WTC11 (cell line): ENCODE data around the gene SENP5.

Experiments used
- CREB1 ChIP-seq: sonication (generic); formaldehyde crosslinking; IDR thresholded peaks from 2 replicates; pipeline ENCODE4 v1.8.0; 2023; ENCODE audit warnings: mild to moderate bottlenecking, missing genetic modification reagents
- FOXP1 ChIP-seq: sonication (generic); formaldehyde crosslinking; IDR thresholded peaks from 2 replicates; pipeline ENCODE4 v1.8.0; 2022; ENCODE audit warnings: missing genetic modification reagents, mild to moderate bottlenecking, moderate library complexity, borderline replicate concordance
- GABPB1 ChIP-seq: sonication (generic); formaldehyde crosslinking; IDR thresholded peaks from 2 replicates; pipeline ENCODE4 v1.8.1; 2023; ENCODE audit warnings: mild to moderate bottlenecking, missing genetic modification reagents
- TCF7 ChIP-seq: sonication (generic); formaldehyde crosslinking; IDR thresholded peaks from 2 replicates; pipeline ENCODE4 v1.8.0; 2022; ENCODE audit warnings: mild to moderate bottlenecking, low read depth, missing genetic modification reagents, moderate library complexity
- TEAD4 ChIP-seq: sonication (generic); formaldehyde crosslinking; IDR thresholded peaks from 2 replicates; pipeline ENCODE4 v1.8.0; 2022; ENCODE audit warnings: mild to moderate bottlenecking, missing genetic modification reagents
- TF ChIP-seq, protein P1 (sequence below): fragments of 200-600 bp; IDR thresholded peaks from 2 replicates; pipeline ENCODE4 v1.8.0; 2022; ENCODE audit warnings: antibody characterized with exemption
- TF ChIP-seq, protein P2 (sequence below): sonication (generic); formaldehyde crosslinking; IDR thresholded peaks from 2 replicates; pipeline ENCODE4 v1.8.1; 2023; ENCODE audit warnings: mild to moderate bottlenecking, missing genetic modification reagents
- TF ChIP-seq, protein P3 (sequence below): sonication (generic); formaldehyde crosslinking; conservative IDR thresholded peaks from 2 replicates; pipeline ENCODE4 v1.8.1; 2022; ENCODE audit warnings: mild to moderate bottlenecking, missing genetic modification reagents
- TF ChIP-seq, protein P4 (sequence below): sonication (generic); formaldehyde crosslinking; IDR thresholded peaks from 2 replicates; pipeline ENCODE4 v1.8.0; 2022; ENCODE audit warnings: mild to moderate bottlenecking, missing genetic modification reagents
- TF ChIP-seq, protein P5 (sequence below): sonication (generic); formaldehyde crosslinking; IDR thresholded peaks from 2 replicates; pipeline ENCODE4 v1.8.1; 2023; ENCODE audit warnings: mild to moderate bottlenecking, missing genetic modification reagents, moderate library complexity
- TF ChIP-seq, protein P6 (sequence below): sonication (generic); formaldehyde crosslinking; IDR thresholded peaks from 2 replicates; pipeline ENCODE4 v1.8.1; 2022; ENCODE audit warnings: low read depth, mild to moderate bottlenecking, moderate library complexity, missing genetic modification reagents, borderline replicate concordance
- TF ChIP-seq, protein P7 (sequence below): sonication (generic); formaldehyde crosslinking; IDR thresholded peaks from 2 replicates; pipeline ENCODE4 v1.8.1; 2022; ENCODE audit warnings: mild to moderate bottlenecking, moderate library complexity, missing genetic modification reagents
- TF ChIP-seq, protein P8 (sequence below): sonication (generic); formaldehyde crosslinking; IDR thresholded peaks from 2 replicates; pipeline ENCODE4 v1.8.0; 2022; ENCODE audit warnings: mild to moderate bottlenecking, missing genetic modification reagents

DNA sequence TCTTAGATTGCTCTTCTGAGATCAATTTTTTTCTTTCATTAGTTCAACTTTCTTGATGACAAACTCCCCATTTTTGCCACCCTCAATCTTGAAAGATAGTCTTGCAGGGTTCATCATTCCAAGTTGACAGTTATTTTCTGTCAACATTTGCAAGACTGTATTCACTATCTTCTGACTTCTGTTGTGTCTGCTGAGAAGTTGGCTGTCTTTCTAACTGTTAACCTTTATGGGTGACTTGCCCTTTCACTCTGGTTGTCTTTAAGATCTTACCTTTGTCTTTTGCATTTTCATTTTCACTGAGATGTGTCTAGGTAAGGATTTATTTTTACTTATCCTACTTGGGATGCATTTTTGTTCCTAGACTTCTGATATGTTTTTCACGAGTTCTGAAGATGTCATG, 115.5 kb downstream of the SENP5 start:
- TF ChIP-seq, protein P1, sequence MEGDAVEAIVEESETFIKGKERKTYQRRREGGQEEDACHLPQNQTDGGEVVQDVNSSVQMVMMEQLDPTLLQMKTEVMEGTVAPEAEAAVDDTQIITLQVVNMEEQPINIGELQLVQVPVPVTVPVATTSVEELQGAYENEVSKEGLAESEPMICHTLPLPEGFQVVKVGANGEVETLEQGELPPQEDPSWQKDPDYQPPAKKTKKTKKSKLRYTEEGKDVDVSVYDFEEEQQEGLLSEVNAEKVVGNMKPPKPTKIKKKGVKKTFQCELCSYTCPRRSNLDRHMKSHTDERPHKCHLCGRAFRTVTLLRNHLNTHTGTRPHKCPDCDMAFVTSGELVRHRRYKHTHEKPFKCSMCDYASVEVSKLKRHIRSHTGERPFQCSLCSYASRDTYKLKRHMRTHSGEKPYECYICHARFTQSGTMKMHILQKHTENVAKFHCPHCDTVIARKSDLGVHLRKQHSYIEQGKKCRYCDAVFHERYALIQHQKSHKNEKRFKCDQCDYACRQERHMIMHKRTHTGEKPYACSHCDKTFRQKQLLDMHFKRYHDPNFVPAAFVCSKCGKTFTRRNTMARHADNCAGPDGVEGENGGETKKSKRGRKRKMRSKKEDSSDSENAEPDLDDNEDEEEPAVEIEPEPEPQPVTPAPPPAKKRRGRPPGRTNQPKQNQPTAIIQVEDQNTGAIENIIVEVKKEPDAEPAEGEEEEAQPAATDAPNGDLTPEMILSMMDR: no peak
- TF ChIP-seq, protein P2, sequence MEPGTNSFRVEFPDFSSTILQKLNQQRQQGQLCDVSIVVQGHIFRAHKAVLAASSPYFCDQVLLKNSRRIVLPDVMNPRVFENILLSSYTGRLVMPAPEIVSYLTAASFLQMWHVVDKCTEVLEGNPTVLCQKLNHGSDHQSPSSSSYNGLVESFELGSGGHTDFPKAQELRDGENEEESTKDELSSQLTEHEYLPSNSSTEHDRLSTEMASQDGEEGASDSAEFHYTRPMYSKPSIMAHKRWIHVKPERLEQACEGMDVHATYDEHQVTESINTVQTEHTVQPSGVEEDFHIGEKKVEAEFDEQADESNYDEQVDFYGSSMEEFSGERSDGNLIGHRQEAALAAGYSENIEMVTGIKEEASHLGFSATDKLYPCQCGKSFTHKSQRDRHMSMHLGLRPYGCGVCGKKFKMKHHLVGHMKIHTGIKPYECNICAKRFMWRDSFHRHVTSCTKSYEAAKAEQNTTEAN: no peak
- TF ChIP-seq, protein P3, sequence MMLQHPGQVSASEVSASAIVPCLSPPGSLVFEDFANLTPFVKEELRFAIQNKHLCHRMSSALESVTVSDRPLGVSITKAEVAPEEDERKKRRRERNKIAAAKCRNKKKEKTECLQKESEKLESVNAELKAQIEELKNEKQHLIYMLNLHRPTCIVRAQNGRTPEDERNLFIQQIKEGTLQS (CRISPR knock-in tag): no peak
- TF ChIP-seq, protein P4, sequence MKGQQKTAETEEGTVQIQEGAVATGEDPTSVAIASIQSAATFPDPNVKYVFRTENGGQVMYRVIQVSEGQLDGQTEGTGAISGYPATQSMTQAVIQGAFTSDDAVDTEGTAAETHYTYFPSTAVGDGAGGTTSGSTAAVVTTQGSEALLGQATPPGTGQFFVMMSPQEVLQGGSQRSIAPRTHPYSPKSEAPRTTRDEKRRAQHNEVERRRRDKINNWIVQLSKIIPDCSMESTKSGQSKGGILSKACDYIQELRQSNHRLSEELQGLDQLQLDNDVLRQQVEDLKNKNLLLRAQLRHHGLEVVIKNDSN: no peak
- TF ChIP-seq, protein P5, sequence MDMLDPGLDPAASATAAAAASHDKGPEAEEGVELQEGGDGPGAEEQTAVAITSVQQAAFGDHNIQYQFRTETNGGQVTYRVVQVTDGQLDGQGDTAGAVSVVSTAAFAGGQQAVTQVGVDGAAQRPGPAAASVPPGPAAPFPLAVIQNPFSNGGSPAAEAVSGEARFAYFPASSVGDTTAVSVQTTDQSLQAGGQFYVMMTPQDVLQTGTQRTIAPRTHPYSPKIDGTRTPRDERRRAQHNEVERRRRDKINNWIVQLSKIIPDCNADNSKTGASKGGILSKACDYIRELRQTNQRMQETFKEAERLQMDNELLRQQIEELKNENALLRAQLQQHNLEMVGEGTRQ: no peak
- TF ChIP-seq CREB1 (CRISPR knock-in tag) (no peak), TCF7 (CRISPR knock-in tag) (no peak), GABPB1 (CRISPR knock-in tag) (no peak), FOXP1 (CRISPR knock-in tag) (no peak), TEAD4 (CRISPR knock-in tag) (no peak)
- TF ChIP-seq, protein P6, sequence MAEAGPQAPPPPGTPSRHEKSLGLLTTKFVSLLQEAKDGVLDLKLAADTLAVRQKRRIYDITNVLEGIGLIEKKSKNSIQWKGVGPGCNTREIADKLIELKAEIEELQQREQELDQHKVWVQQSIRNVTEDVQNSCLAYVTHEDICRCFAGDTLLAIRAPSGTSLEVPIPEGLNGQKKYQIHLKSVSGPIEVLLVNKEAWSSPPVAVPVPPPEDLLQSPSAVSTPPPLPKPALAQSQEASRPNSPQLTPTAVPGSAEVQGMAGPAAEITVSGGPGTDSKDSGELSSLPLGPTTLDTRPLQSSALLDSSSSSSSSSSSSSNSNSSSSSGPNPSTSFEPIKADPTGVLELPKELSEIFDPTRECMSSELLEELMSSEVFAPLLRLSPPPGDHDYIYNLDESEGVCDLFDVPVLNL: no peak
- TF ChIP-seq, protein P7, sequence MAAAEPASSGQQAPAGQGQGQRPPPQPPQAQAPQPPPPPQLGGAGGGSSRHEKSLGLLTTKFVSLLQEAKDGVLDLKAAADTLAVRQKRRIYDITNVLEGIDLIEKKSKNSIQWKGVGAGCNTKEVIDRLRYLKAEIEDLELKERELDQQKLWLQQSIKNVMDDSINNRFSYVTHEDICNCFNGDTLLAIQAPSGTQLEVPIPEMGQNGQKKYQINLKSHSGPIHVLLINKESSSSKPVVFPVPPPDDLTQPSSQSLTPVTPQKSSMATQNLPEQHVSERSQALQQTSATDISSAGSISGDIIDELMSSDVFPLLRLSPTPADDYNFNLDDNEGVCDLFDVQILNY: no peak
- TF ChIP-seq, protein P8, sequence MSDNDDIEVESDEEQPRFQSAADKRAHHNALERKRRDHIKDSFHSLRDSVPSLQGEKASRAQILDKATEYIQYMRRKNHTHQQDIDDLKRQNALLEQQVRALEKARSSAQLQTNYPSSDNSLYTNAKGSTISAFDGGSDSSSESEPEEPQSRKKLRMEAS: no peak
